MM.1S (cell line): ENCODE results near the gene GRHL3.

Source experiments
- DNase-seq: peaks from one replicate; pipeline ENCODE4 v3.0.0-alpha.2; 2015
- H2AFZ ChIP-seq: fragments of 300-600 bp; sonication (generic); 2 replicates; pipeline ENCODE4 v1.6.0; 2016; ENCODE audit warnings: antibody characterized with exemption, low read length
- H3F3A ChIP-seq: fragments of 300-600 bp; sonication (generic); 2 replicates; pipeline ENCODE4 v1.6.1; 2016; ENCODE audit warnings: mild to moderate bottlenecking, antibody characterized with exemption, low read length, moderate library complexity, mixed read lengths; ENCODE audit not compliant: insufficient read depth
- H3K27ac ChIP-seq: fragments of 300-600 bp; sonication (generic); 2 replicates; pipeline ENCODE4 v1.5.1; 2016; ENCODE audit warnings: mild to moderate bottlenecking, low read length
- H3K27me3 ChIP-seq: fragments of 300-600 bp; sonication (generic); replicated peaks from 2 replicates; pipeline ENCODE4 v1.6.0; 2016; ENCODE audit warnings: low read length; ENCODE audit not compliant: insufficient read depth
- H3K36me3 ChIP-seq: fragments of 300-600 bp; sonication (generic); replicated peaks from 2 replicates; pipeline ENCODE4 v1.6.1; 2016; ENCODE audit warnings: mild to moderate bottlenecking, low read length, mixed read lengths; ENCODE audit not compliant: insufficient read depth
- H3K4me1 ChIP-seq: fragments of 300-600 bp; sonication (generic); 2 replicates; pipeline ENCODE4 v1.6.1; 2016; ENCODE audit warnings: low read length, mixed read lengths
- H3K4me2 ChIP-seq: fragments of 300-600 bp; sonication (generic); 2 replicates; pipeline ENCODE4 v1.6.0; 2016; ENCODE audit warnings: low read depth, low read length
- H3K4me3 ChIP-seq: fragments of 300-600 bp; sonication (generic); 2 replicates; pipeline ENCODE4 v1.5.1; 2016; ENCODE audit warnings: low read length, mixed read lengths
- H3K79me2 ChIP-seq: fragments of 300-600 bp; sonication (generic); 2 replicates; pipeline ENCODE4 v1.6.1; 2016; ENCODE audit warnings: mixed run types, low read length, mixed read lengths
- H3K9ac ChIP-seq: fragments of 300-600 bp; sonication (generic); 2 replicates; pipeline ENCODE4 v1.6.1; 2016; ENCODE audit warnings: low read length, mixed read lengths
- H3K9me2 ChIP-seq: fragments of 300-600 bp; sonication (generic); replicated peaks from 2 replicates; pipeline ENCODE4 v1.6.1; 2016; ENCODE audit warnings: mild to moderate bottlenecking, low read length, mixed read lengths; ENCODE audit not compliant: insufficient read depth
- H3K9me3 ChIP-seq: fragments of 300-600 bp; sonication (generic); replicated peaks from 2 replicates; pipeline ENCODE4 v1.6.1; 2016; ENCODE audit warnings: mild to moderate bottlenecking, low read length, mixed read lengths; ENCODE audit not compliant: insufficient read depth
- H4K20me1 ChIP-seq: fragments of 300-600 bp; sonication (generic); 2 replicates; pipeline ENCODE4 v1.6.1; 2016; ENCODE audit warnings: mild to moderate bottlenecking, low read length, moderate library complexity, mixed read lengths; ENCODE audit not compliant: insufficient read depth
- EZH2 ChIP-seq: fragments of 300-600 bp; sonication (generic); optimal IDR thresholded peaks from 2 replicates; pipeline ENCODE3; 2017; ENCODE audit warnings: low read depth, mild to moderate bottlenecking, antibody characterized with exemption, low read length, mixed read lengths
- EZH2phosphoT487 ChIP-seq: fragments of 300-600 bp; sonication (generic); IDR thresholded peaks from 2 replicates; pipeline ENCODE4 v1.6.1; 2018; ENCODE audit warnings: antibody characterized with exemption, low read length
- TF ChIP-seq, protein P1 (sequence below): fragments of 300-600 bp; sonication (generic); IDR thresholded peaks from 2 replicates; pipeline ENCODE4 v1.5.1; 2016; ENCODE audit warnings: antibody characterized with exemption, low read length, mixed read lengths

GRHL3 gene

DNA sequence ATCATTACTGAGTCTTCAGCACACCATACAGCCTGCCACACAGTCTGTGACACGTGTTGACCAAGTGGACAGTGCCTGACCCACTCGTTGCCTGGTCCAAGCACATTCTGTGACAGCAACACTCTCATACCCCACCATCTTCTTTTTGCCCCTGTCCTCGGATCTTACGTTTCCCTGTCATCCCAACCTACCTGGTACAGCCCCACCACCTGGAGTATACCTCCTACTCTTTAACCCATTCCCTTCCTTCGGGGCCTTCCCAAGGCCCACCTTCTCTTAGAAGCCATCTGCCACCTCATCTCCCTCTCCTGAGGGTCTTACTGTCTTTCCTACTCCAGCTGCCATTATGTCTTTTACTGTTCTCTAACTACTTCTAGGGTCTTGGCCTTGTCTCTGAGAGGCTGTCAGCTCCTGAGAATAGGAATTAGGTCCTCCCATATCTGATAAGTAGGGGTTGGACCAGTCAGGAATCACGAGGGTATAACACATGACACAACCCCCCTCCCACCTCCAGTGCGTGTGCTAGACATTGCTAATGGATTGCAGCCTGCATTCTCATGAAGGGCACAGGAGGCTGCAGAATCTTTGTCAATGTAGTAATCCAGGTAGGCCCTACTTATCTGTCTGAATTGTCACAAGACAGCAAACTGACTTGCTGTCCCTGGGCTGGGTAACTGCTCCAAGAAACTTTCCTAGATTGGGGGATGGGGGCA, 13.0 kb downstream of the GRHL3 start:
- H3K79me2 ChIP-seq = peaks cover 60% of the 10 kb centered on the region
- no peak overlapping the region for H3K9ac ChIP-seq
- H3K9me2 ChIP-seq = no peaks in the 10 kb centered on the region
- no peaks in the 10 kb centered on the region for H3K4me1 ChIP-seq
- H2AFZ ChIP-seq = no peak overlapping the region
- no peaks in the 10 kb centered on the region for H3F3A ChIP-seq
- TF ChIP-seq, protein P1, sequence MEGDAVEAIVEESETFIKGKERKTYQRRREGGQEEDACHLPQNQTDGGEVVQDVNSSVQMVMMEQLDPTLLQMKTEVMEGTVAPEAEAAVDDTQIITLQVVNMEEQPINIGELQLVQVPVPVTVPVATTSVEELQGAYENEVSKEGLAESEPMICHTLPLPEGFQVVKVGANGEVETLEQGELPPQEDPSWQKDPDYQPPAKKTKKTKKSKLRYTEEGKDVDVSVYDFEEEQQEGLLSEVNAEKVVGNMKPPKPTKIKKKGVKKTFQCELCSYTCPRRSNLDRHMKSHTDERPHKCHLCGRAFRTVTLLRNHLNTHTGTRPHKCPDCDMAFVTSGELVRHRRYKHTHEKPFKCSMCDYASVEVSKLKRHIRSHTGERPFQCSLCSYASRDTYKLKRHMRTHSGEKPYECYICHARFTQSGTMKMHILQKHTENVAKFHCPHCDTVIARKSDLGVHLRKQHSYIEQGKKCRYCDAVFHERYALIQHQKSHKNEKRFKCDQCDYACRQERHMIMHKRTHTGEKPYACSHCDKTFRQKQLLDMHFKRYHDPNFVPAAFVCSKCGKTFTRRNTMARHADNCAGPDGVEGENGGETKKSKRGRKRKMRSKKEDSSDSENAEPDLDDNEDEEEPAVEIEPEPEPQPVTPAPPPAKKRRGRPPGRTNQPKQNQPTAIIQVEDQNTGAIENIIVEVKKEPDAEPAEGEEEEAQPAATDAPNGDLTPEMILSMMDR = no peak
- TF ChIP-seq EZH2phosphoT487 (no peak), EZH2 (no peak)
- H4K20me1 ChIP-seq = peaks cover 5% of the 10 kb centered on the region; the same call in 1 of the 2 replicates
- H3K9me3 ChIP-seq = no peaks in the 10 kb centered on the region
- H3K27me3 ChIP-seq = no peaks in the 10 kb centered on the region
- H3K27ac ChIP-seq = no peak overlapping the region
- H3K36me3 ChIP-seq = peaks cover 14% of the 10 kb centered on the region
- no peak for DNase-seq
- H3K4me2 ChIP-seq = no peak overlapping the region
- H3K4me3 ChIP-seq = no peak overlapping the region

DNA sequence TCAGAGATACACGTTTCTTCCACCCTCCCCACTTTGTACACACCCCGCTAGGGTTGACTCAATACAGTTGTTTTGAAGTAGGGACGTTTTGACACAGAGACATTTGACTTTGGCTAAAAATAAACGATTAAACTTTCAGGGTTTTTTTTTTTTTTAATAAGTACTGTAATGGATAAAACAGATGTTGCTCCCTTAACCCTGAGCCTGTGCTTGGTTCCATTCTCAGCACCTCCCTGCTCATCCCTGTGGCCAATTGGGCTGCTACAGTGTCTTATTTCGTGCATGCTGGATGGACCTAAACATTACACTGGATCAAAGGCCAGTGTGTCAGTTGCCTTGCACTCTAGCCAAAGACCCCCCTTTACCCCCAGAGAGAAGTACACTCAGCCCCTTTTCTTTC, 16.9 kb downstream of the GRHL3 start:
- H3K79me2 ChIP-seq = peaks cover 22% of the 10 kb centered on the region
- no peak overlapping the region for H3K27ac ChIP-seq
- H3K27me3 ChIP-seq = no peaks in the 10 kb centered on the region
- H3F3A ChIP-seq = no peaks in the 10 kb centered on the region
- no peak overlapping the region for H3K4me2 ChIP-seq
- H3K4me3 ChIP-seq = no peak overlapping the region
- H2AFZ ChIP-seq = no peak overlapping the region
- no peak overlapping the region for H3K9ac ChIP-seq
- H3K9me3 ChIP-seq = no peaks in the 10 kb centered on the region
- H3K4me1 ChIP-seq = no peaks in the 10 kb centered on the region
- no peaks in the 10 kb centered on the region for H4K20me1 ChIP-seq
- TF ChIP-seq EZH2 (no peak), EZH2phosphoT487 (no peak)
- TF ChIP-seq, protein P1 = no peak
- DNase-seq = no peak
- peaks cover 19% of the 10 kb centered on the region for H3K36me3 ChIP-seq
- no peaks in the 10 kb centered on the region for H3K9me2 ChIP-seq

DNA sequence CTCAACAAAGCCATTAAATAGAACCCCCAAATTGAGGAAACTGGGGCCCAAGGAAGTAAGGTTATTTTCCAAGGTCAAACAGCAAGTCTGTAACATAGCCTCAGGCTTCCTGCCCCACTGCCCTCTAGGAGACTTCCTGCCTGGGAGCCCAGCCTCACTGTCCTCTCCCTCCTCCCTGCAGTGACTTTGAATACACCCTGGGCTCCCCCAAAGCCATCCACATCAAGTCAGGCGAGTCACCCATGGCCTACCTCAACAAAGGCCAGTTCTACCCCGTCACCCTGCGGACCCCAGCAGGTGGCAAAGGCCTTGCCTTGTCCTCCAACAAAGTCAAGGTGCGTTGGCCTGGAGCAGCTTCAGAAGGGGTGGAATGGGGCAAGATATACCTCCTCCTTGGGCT, 18.3 kb downstream of the GRHL3 start:
- H4K20me1 ChIP-seq = no peaks in the 10 kb centered on the region
- H3K27me3 ChIP-seq = no peaks in the 10 kb centered on the region
- no peak overlapping the region for H3K4me2 ChIP-seq
- no peak overlapping the region for H3K4me3 ChIP-seq
- no peak for DNase-seq
- H3K9me2 ChIP-seq = no peaks in the 10 kb centered on the region
- no peak overlapping the region for H3K27ac ChIP-seq
- H3K79me2 ChIP-seq = peaks cover 8% of the 10 kb centered on the region
- H3F3A ChIP-seq = no peaks in the 10 kb centered on the region
- H3K9me3 ChIP-seq = no peaks in the 10 kb centered on the region
- no peaks in the 10 kb centered on the region for H3K4me1 ChIP-seq
- H3K36me3 ChIP-seq = peaks cover 19% of the 10 kb centered on the region
- no peak overlapping the region for H3K9ac ChIP-seq
- TF ChIP-seq EZH2phosphoT487 = no peak
- TF ChIP-seq EZH2 = no peak
- TF ChIP-seq, protein P1 = no peak
- no peak overlapping the region for H2AFZ ChIP-seq
